Neural cell (in vitro differentiated cells): Measurements from ENCODE around the gene TSHR.

ENCODE experiments used
- EP300 ChIP-seq: fragments of 450-650 bp; conservative IDR thresholded peaks from 2 replicates; pipeline ENCODE4 v1.6.1; 2014; ENCODE audit warnings: antibody characterized with exemption, mild to moderate bottlenecking, moderate library complexity; ENCODE audit not compliant: poor library complexity, severe bottlenecking
- MXI1 ChIP-seq: fragments of 450-650 bp; conservative IDR thresholded peaks from 2 replicates; pipeline ENCODE4 v1.6.1; 2014; ENCODE audit warnings: antibody characterized with exemption, mild to moderate bottlenecking; ENCODE audit not compliant: poor library complexity, severe bottlenecking
- POLR2AphosphoS5 ChIP-seq: IDR thresholded peaks from 2 replicates; pipeline ENCODE4 v1.6.1; 2012
- RAD21 ChIP-seq: fragments of 450-650 bp; conservative IDR thresholded peaks from 2 replicates; pipeline ENCODE4 v1.6.1; 2014; ENCODE audit warnings: antibody characterized with exemption, mild to moderate bottlenecking, moderate library complexity
- SMC3 ChIP-seq: fragments of 450-650 bp; conservative IDR thresholded peaks from 2 replicates; pipeline ENCODE4 v1.6.1; 2014; ENCODE audit warnings: antibody characterized with exemption, mild to moderate bottlenecking, moderate library complexity; ENCODE audit not compliant: poor library complexity
- TAF1 ChIP-seq: IDR thresholded peaks from 2 replicates; pipeline ENCODE4 v1.6.1; 2012; ENCODE audit warnings: low read depth
- TF ChIP-seq, protein P1 (sequence below): fragments of 450-650 bp; IDR thresholded peaks from 2 replicates; pipeline ENCODE4 v1.5.1; 2014; ENCODE audit warnings: antibody characterized with exemption, mild to moderate bottlenecking, moderate library complexity; ENCODE audit not compliant: poor library complexity, severe bottlenecking

DNA sequence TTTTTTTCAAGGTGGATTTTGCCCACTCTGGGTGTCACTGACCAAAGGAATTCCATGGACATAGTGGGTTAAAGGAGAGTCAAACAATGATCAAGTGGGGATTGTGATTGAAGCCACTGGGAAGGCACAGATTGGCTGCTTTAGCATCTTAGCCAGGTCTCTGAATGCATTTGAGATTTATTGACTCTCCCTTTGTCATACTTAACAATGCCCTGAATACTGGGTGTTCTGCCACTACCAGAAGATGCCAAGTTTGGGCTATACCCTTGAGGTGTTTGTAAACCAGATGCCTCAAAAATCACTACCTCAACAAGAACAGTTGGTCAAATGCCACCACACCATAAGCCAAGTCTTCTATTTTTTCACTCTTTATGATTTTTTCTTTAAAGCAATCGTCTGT lies 150.5 kb downstream of the TSHR start:
- TF ChIP-seq, protein P1, sequence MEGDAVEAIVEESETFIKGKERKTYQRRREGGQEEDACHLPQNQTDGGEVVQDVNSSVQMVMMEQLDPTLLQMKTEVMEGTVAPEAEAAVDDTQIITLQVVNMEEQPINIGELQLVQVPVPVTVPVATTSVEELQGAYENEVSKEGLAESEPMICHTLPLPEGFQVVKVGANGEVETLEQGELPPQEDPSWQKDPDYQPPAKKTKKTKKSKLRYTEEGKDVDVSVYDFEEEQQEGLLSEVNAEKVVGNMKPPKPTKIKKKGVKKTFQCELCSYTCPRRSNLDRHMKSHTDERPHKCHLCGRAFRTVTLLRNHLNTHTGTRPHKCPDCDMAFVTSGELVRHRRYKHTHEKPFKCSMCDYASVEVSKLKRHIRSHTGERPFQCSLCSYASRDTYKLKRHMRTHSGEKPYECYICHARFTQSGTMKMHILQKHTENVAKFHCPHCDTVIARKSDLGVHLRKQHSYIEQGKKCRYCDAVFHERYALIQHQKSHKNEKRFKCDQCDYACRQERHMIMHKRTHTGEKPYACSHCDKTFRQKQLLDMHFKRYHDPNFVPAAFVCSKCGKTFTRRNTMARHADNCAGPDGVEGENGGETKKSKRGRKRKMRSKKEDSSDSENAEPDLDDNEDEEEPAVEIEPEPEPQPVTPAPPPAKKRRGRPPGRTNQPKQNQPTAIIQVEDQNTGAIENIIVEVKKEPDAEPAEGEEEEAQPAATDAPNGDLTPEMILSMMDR = no peak
- TF ChIP-seq MXI1 (no peak), EP300 (no peak), POLR2AphosphoS5 (no peak), SMC3 (no peak), RAD21 (no peak), TAF1 (no peak)
